H9 (cell line): Measurements from ENCODE around the gene SATB2. TPM values are rescaled to one million over a fixed set of nuclear protein-coding genes. Genes with fewer than 3 reads are reported as not detected.

ENCODE experiments used
- DNase-seq: peaks from one replicate; pipeline ENCODE4 v3.0.0-alpha.2; 2017
- H2AFZ ChIP-seq: one replicate; pipeline ENCODE4 v1.6.1; 2013; ENCODE audit warnings: mild to moderate bottlenecking, low read length, control low read depth, moderate library complexity
- H2AK5ac ChIP-seq: 2 replicates; pipeline ENCODE4 v1.6.1; 2013; ENCODE audit warnings: low read length, control low read depth, mixed read lengths; ENCODE audit not compliant: insufficient read length
- H2BK120ac ChIP-seq: one replicate; pipeline ENCODE4 v1.6.1; 2013; ENCODE audit warnings: low read depth, mild to moderate bottlenecking, low read length, control low read depth, inconsistent platforms; ENCODE audit not compliant: poor library complexity, severe bottlenecking
- H2BK12ac ChIP-seq: 2 replicates; pipeline ENCODE4 v1.6.1; 2013; ENCODE audit warnings: low read length, control low read depth, mixed read lengths, low read depth; ENCODE audit not compliant: insufficient read length
- H2BK15ac ChIP-seq: 2 replicates; pipeline ENCODE4 v1.6.1; 2013; ENCODE audit warnings: low read depth, low read length, control low read depth
- H2BK20ac ChIP-seq: one replicate; pipeline ENCODE4 v1.6.1; 2013; ENCODE audit warnings: low read depth, mild to moderate bottlenecking, low read length, control low read depth, inconsistent platforms; ENCODE audit not compliant: poor library complexity, severe bottlenecking
- H2BK5ac ChIP-seq: 2 replicates; pipeline ENCODE4 v1.6.1; 2013; ENCODE audit warnings: low read length, control low read depth, mixed read lengths; ENCODE audit not compliant: insufficient read length
- H3K14ac ChIP-seq: 2 replicates; pipeline ENCODE4 v1.6.1; 2013; ENCODE audit warnings: low read length, control low read depth; ENCODE audit not compliant: insufficient read depth
- H3K18ac ChIP-seq: 2 replicates; pipeline ENCODE4 v1.6.1; 2013; ENCODE audit warnings: low read depth, mild to moderate bottlenecking, mixed read lengths, low read length, control low read depth; ENCODE audit not compliant: insufficient read length
- H3K23ac ChIP-seq: 2 replicates; pipeline ENCODE4 v1.6.1; 2013; ENCODE audit warnings: low read length, control low read depth, mixed read lengths, low read depth; ENCODE audit not compliant: insufficient read length
- H3K23me2 ChIP-seq: 2 replicates; pipeline ENCODE4 v1.6.1; 2013; ENCODE audit warnings: low read depth, mild to moderate bottlenecking, mixed read lengths, low read length, control low read depth; ENCODE audit not compliant: insufficient read length, poor library complexity, severe bottlenecking
- H3K27ac ChIP-seq: 2 replicates; pipeline ENCODE4 v1.5.1; 2013; ENCODE audit warnings: low read length, control low read depth, mixed read lengths, low read depth; ENCODE audit not compliant: insufficient read length
- H3K27me3 ChIP-seq: 2 replicates; pipeline ENCODE4 v1.6.1; 2013; ENCODE audit warnings: low read length, control low read depth, inconsistent platforms; ENCODE audit not compliant: insufficient read depth
- H3K4ac ChIP-seq: 2 replicates; pipeline ENCODE4 v1.6.1; 2013; ENCODE audit warnings: low read depth, mild to moderate bottlenecking, control low read depth, inconsistent platforms, low read length, moderate library complexity
- H3K4me1 ChIP-seq: 2 replicates; pipeline ENCODE4 v1.6.1; 2013; ENCODE audit warnings: low read length, control low read depth, inconsistent platforms; ENCODE audit not compliant: insufficient read depth
- H3K4me2 ChIP-seq: 2 replicates; pipeline ENCODE4 v1.6.1; 2013; ENCODE audit warnings: low read length, control low read depth, mixed read lengths; ENCODE audit not compliant: insufficient read length, insufficient read depth
- H3K56ac ChIP-seq: 2 replicates; pipeline ENCODE4 v1.6.1; 2013; ENCODE audit warnings: low read depth, mild to moderate bottlenecking, mixed read lengths, low read length, control low read depth; ENCODE audit not compliant: insufficient read length
- H3K79me1 ChIP-seq: 2 replicates; pipeline ENCODE4 v1.6.1; 2013; ENCODE audit warnings: low read depth, mild to moderate bottlenecking, moderate library complexity, low read length, control low read depth, inconsistent platforms; ENCODE audit not compliant: insufficient read depth, poor library complexity, severe bottlenecking
- H3K79me2 ChIP-seq: 2 replicates; pipeline ENCODE4 v1.6.1; 2013; ENCODE audit warnings: low read length, control low read depth, inconsistent platforms; ENCODE audit not compliant: insufficient read depth
- H3K9ac ChIP-seq: 2 replicates; pipeline ENCODE4 v1.6.1; 2013; ENCODE audit warnings: low read length, control low read depth, mixed read lengths; ENCODE audit not compliant: insufficient read length; ENCODE audit errors: extremely low read depth
- H3K9me3 ChIP-seq: one replicate; pipeline ENCODE4 v1.6.1; 2013; ENCODE audit warnings: low read depth, low read length, inconsistent platforms; ENCODE audit not compliant: control insufficient read depth
- H3T11ph ChIP-seq: one replicate; pipeline ENCODE4 v1.6.1; 2013; ENCODE audit warnings: mild to moderate bottlenecking, low read length, control low read depth, inconsistent platforms
- H4K20me1 ChIP-seq: one replicate; pipeline ENCODE4 v1.6.1; 2013; ENCODE audit not compliant: control insufficient read depth, insufficient read length, insufficient read depth
- H4K5ac ChIP-seq: 2 replicates; pipeline ENCODE4 v1.6.1; 2013; ENCODE audit warnings: low read depth, mild to moderate bottlenecking, mixed read lengths, low read length, control low read depth; ENCODE audit not compliant: insufficient read length
- H4K8ac ChIP-seq: replicated peaks from 2 replicates; pipeline ENCODE4 v1.6.1; 2013; ENCODE audit warnings: low read length, control low read depth, mixed read lengths, low read depth; ENCODE audit not compliant: insufficient read length
- H4K91ac ChIP-seq: 2 replicates; pipeline ENCODE4 v1.6.1; 2013; ENCODE audit warnings: low read depth, mild to moderate bottlenecking, moderate library complexity, mixed read lengths, low read length, control low read depth; ENCODE audit not compliant: insufficient read length
- H3K27ac Mint-ChIP-seq, 3 experiments: 2 replicates in 2 of 3; 3 replicates in 1 of 3; pipeline ENCODE4 v1.8.0; 2020 to 2021; ENCODE audit warnings: mixed read lengths in 3 of 3, mild to moderate bottlenecking in 1 of 3, moderate library complexity in 1 of 3
- H3K27me3 Mint-ChIP-seq: 2 replicates; pipeline ENCODE4 v1.8.0; 2021; ENCODE audit warnings: low read depth, mild to moderate bottlenecking, moderate library complexity, mixed read lengths
- H3K36me3 Mint-ChIP-seq, 3 experiments: 2 replicates in 2 of 3; 3 replicates in 1 of 3; pipeline ENCODE4 v1.8.0; 2020 to 2021; ENCODE audit warnings: low read depth in 3 of 3, mixed read lengths in 3 of 3; ENCODE audit not compliant: insufficient read depth in 1 of 3
- H3K4me1 Mint-ChIP-seq, 2 experiments: 2 replicates each; pipeline ENCODE4 v1.8.0; 2020; ENCODE audit warnings: mixed read lengths in 2 of 2
- H3K4me3 Mint-ChIP-seq, 2 experiments: 2 replicates in 1 of 2; 3 replicates in 1 of 2; pipeline ENCODE4 v1.8.0; 2020 to 2021; ENCODE audit warnings: mild to moderate bottlenecking in 2 of 2, mixed read lengths in 2 of 2, moderate library complexity in 1 of 2
- H3K9me3 Mint-ChIP-seq, 2 experiments: 2 replicates in 1 of 2; 3 replicates in 1 of 2; pipeline ENCODE4 v1.8.0; 2020; ENCODE audit warnings: mild to moderate bottlenecking in 2 of 2, mixed read lengths in 2 of 2, moderate library complexity in 1 of 2
- WGBS: extraction: QIAGEN DNeasy Blood & Tissue Kit; methylation state at CpG from one replicate; pipeline ENCODE4 v1.1.7; 2013; ENCODE audit warnings: missing lambda C conversion rate, low lambda C conversion rate, mixed read lengths; ENCODE audit not compliant: insufficient read length; ENCODE audit errors: extremely low coverage; 5-methylcytosine and 5-hydroxymethylcytosine counted together
- total RNA-seq: library from RNA; stranded (reverse); gene quantifications from 2 replicates; pipeline ENCODE4 v1.2.1, GENCODE V29; 2021
- TF ChIP-seq, protein P1 (sequence below): fragments of 200-600 bp; sonication (generic); conservative IDR thresholded peaks from 3 replicates; pipeline ENCODE4 v1.8.0; 2021; ENCODE audit warnings: antibody characterized with exemption, mild to moderate bottlenecking

The SATB2 gene
- total RNA-seq, 1 experiment from 2014 or later = 23.8 TPM

DNA sequence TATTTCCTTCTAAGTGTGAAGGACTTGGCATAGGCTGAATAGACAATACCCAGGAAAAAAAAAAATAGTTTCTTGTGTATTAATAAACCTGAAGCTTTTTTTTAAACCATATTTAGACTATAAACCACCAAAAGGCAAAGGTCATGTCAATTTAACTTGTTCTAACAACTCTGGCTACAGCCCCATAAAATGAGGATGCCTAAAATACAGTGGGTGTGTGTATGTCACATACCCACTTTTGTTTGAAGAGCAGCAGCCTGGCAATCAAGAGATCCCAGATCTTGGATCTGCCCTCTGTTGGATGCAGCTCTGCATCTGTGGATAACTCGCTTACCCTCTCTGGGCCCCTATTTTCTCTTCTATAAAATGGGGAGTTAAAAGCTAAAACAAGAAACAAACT is 65.4 kb downstream of the SATB2 start:
- H3K27me3 ChIP-seq = no peaks in the 10 kb centered on the region
- no peak overlapping the region for H3K14ac ChIP-seq
- H3K9me3 Mint-ChIP-seq = no peaks in the 10 kb centered on the region
- H4K91ac ChIP-seq = no peak overlapping the region
- no peak overlapping the region for H3K4me2 ChIP-seq
- no peaks in the 10 kb centered on the region for H3K4me1 ChIP-seq
- H3K79me1 ChIP-seq = no peaks in the 10 kb centered on the region
- H3K23ac ChIP-seq = no peak overlapping the region
- no peak overlapping the region for H3K18ac ChIP-seq
- H2BK5ac ChIP-seq = no peak overlapping the region
- no peak overlapping the region for H2BK15ac ChIP-seq
- no peaks in the 10 kb centered on the region for H3K9me3 ChIP-seq
- no peak overlapping the region for H3K4me3 Mint-ChIP-seq
- no peak overlapping the region for H3K4ac ChIP-seq
- no peak overlapping the region for H2BK12ac ChIP-seq
- no peak overlapping the region for H4K5ac ChIP-seq
- no peak overlapping the region for H2AFZ ChIP-seq
- H2BK20ac ChIP-seq = no peak overlapping the region
- no peaks in the 10 kb centered on the region for H3K36me3 Mint-ChIP-seq
- WGBS = no CpG with 5 or more reads among the region's 1 CpG
- no peak overlapping the region for H4K8ac ChIP-seq
- H3K27me3 Mint-ChIP-seq = no peaks in the 10 kb centered on the region
- no peaks in the 10 kb centered on the region for H3K23me2 ChIP-seq
- H3K4me1 Mint-ChIP-seq = no peaks in the 10 kb centered on the region
- H3K27ac Mint-ChIP-seq = no peak overlapping the region
- TF ChIP-seq, protein P1, sequence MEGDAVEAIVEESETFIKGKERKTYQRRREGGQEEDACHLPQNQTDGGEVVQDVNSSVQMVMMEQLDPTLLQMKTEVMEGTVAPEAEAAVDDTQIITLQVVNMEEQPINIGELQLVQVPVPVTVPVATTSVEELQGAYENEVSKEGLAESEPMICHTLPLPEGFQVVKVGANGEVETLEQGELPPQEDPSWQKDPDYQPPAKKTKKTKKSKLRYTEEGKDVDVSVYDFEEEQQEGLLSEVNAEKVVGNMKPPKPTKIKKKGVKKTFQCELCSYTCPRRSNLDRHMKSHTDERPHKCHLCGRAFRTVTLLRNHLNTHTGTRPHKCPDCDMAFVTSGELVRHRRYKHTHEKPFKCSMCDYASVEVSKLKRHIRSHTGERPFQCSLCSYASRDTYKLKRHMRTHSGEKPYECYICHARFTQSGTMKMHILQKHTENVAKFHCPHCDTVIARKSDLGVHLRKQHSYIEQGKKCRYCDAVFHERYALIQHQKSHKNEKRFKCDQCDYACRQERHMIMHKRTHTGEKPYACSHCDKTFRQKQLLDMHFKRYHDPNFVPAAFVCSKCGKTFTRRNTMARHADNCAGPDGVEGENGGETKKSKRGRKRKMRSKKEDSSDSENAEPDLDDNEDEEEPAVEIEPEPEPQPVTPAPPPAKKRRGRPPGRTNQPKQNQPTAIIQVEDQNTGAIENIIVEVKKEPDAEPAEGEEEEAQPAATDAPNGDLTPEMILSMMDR = no peak
- no peaks in the 10 kb centered on the region for H4K20me1 ChIP-seq
- H3K27ac ChIP-seq = no peak overlapping the region
- no peak overlapping the region for H3K9ac ChIP-seq
- H3T11ph ChIP-seq = no peak overlapping the region
- no peak overlapping the region for H2AK5ac ChIP-seq
- no peak overlapping the region for H2BK120ac ChIP-seq
- DNase-seq = no peak
- H3K56ac ChIP-seq = no peak overlapping the region
- H3K79me2 ChIP-seq = no peaks in the 10 kb centered on the region
